TTC549 (cell line): Measurements from ENCODE around the gene ALDH1A3.

Experiments used
- FAIRE-seq: peaks from 2 replicates; lab custom pipeline; 2012; peaks lifted over from hg19 to GRCh38; lab: Jason Lieb, UNC

The ALDH1A3 gene

GRCh38 chr15:100958326-100959065 lies 78.9 kb downstream of the ALDH1A3 start:
- no peak for FAIRE-seq

- FAIRE-seq: no peak
These were observed 79.7 kb downstream of the ALDH1A3 start for GRCh38 chr15:100959066-100960050.
